Peyer's patch (tissue), 4 donors: ENCODE measurements around the gene ARFGAP3. TPM values are rescaled to one million over a fixed set of nuclear protein-coding genes. Genes with fewer than 3 reads are reported as not detected.

Experiments
- DNase-seq, 3 donors: peaks; one replicate each; pipeline ENCODE4 v3.0.0-alpha.2; 2017 to 2019
- H3K27ac ChIP-seq, 4 donors: fragments of 200-600 bp; sonication (generic); one replicate each; pipeline ENCODE4 v1.5.1; 2016 to 2019
- H3K27me3 ChIP-seq, 2 donors: fragments of 200-600 bp; sonication (generic); one replicate each; pipeline ENCODE4 v1.5.1; 2019
- H3K36me3 ChIP-seq, 3 donors: fragments of 200-600 bp; sonication (generic); one replicate each; pipeline ENCODE4 v1.5.1; 2016 to 2019
- H3K4me1 ChIP-seq, 4 donors: fragments of 200-600 bp; sonication (generic); one replicate each; pipeline ENCODE4 v1.5.1; 2016 to 2019
- H3K4me3 ChIP-seq, 4 donors: fragments of 200-600 bp; sonication (generic); 1 replicate in 3 of 4; 2 replicates in 1 of 4; pipeline ENCODE4 v1.5.1; 2016 to 2019; ENCODE audit warnings: mild to moderate bottlenecking in 1 of 4
- H3K9me3 ChIP-seq, 4 donors: fragments of 200-600 bp; sonication (generic); one replicate each; pipeline ENCODE4 v1.5.1; 2016 to 2019; ENCODE audit warnings: mild to moderate bottlenecking in 1 of 4
- CTCF ChIP-seq, 6 experiments: fragments of 450-650 bp in 4 of 6; fragments of 200-600 bp in 2 of 6; sonication (generic) in 1 of 6; IDR thresholded peaks; one replicate each; pipeline ENCODE4 v1.5.1; 2017 to 2019; ENCODE audit warnings: antibody characterized with exemption in 6 of 6, mild to moderate bottlenecking in 3 of 6, moderate library complexity in 1 of 6
- POLR2A ChIP-seq, 2 donors: fragments of 450-650 bp; IDR thresholded peaks; one replicate each; pipeline ENCODE4 v1.5.1; 2017; ENCODE audit warnings: antibody characterized with exemption in 2 of 2, mild to moderate bottlenecking in 2 of 2, moderate library complexity in 2 of 2
- total RNA-seq, 4 donors: library from RNA; depleted of rRNA; stranded (reverse); fragments of >200 nt; gene quantifications; one replicate each; pipeline ENCODE4 v1.1.0, GENCODE V29; 2016

The ARFGAP3 gene
- total RNA-seq, 4 donors from 2014 or later = 31.4 to 87.0 (median 57.8) TPM

DNA sequence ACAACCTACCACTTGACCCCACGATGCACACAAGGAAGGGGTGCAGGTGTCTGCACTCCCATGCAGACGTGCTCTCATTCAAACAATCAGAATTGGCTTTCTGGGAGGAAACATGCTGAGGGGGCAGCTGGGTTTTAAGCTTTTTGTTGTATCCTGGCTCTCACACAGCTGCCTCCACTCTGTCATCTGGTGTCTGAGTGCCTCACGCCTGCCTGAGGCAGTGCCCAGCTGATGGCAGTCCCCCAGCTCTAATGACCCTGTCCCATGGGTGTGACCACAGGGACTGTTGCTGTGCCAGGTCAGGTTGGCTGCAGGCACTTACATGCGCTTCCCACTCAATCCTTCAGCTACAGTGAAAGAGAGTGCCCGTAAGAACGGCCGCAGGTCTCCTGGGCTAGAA lies 53.7 kb downstream of the ARFGAP3 start:
- peaks cover 0 to 87% (median 0%) of the 10 kb centered on the region in 3 donors for H3K36me3 ChIP-seq
- peak in 1 of 3 donors; percentile 3 for DNase-seq
- no peak for TF ChIP-seq POLR2A (IDR thresholded peaks at IDR 0.05)
- TF ChIP-seq CTCF (IDR thresholded peaks at IDR 0.05) = no peak
- no peaks in the 10 kb centered on the region for H3K4me1 ChIP-seq
- no peak overlapping the region for H3K4me3 ChIP-seq
- H3K27me3 ChIP-seq = no peaks in the 10 kb centered on the region
- H3K27ac ChIP-seq = no peak overlapping the region
- no peaks in the 10 kb centered on the region for H3K9me3 ChIP-seq

GRCh38 chr22:42801252-42802080 lies 55.6 kb downstream of the ARFGAP3 start:
- TF ChIP-seq CTCF (IDR thresholded peaks at IDR 0.05) = no peak
- TF ChIP-seq POLR2A (IDR thresholded peaks at IDR 0.05) = no peak
- no peak for DNase-seq
- H3K4me1 ChIP-seq = no peaks in the 10 kb centered on the region
- no peaks in the 10 kb centered on the region for H3K27me3 ChIP-seq
- no peak overlapping the region for H3K27ac ChIP-seq
- no peaks in the 10 kb centered on the region for H3K9me3 ChIP-seq
- peaks cover 0 to 82% (median 0%) of the 10 kb centered on the region in 3 donors for H3K36me3 ChIP-seq
- no peak overlapping the region for H3K4me3 ChIP-seq

DNA sequence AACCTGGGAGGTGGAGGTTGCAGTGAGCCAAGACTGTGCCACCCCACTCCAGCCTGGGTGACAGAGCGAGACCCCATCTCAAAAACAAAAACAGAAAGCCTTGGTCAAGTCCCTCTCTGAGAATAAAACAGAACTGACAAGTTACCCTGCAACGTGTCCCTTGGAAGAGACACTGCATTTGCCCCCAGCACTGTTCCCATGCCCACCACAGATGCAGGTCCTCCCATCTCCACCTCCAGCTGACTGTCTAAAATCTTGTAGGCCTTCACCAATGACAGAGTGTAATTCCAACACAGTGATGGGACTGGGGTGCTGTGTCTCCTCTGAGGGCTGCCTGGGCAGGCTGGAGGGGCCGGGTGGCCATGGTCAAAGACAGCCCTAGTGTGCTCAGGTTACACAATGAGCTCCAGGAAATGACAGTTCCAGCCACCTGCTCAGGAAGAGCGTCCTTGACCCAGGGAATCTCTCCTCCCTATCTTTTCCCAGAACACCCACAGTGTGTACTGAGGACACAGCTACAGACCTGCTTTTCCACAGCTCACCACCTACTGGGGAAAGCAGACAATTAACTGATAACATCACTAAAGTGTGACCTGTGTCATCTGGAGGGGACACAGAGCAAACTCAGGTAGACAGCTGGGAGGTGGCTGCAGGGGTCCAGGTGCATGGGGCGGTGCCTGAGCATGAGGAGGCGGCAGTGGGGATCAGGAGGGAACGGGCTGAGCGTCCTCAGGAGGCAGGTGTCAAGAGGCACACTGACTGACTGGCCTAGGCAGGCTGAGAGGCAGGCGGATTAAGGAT lies 56.4 kb downstream of the ARFGAP3 start:
- H3K36me3 ChIP-seq = peaks cover 0 to 80% (median 0%) of the 10 kb centered on the region in 3 donors

DNA sequence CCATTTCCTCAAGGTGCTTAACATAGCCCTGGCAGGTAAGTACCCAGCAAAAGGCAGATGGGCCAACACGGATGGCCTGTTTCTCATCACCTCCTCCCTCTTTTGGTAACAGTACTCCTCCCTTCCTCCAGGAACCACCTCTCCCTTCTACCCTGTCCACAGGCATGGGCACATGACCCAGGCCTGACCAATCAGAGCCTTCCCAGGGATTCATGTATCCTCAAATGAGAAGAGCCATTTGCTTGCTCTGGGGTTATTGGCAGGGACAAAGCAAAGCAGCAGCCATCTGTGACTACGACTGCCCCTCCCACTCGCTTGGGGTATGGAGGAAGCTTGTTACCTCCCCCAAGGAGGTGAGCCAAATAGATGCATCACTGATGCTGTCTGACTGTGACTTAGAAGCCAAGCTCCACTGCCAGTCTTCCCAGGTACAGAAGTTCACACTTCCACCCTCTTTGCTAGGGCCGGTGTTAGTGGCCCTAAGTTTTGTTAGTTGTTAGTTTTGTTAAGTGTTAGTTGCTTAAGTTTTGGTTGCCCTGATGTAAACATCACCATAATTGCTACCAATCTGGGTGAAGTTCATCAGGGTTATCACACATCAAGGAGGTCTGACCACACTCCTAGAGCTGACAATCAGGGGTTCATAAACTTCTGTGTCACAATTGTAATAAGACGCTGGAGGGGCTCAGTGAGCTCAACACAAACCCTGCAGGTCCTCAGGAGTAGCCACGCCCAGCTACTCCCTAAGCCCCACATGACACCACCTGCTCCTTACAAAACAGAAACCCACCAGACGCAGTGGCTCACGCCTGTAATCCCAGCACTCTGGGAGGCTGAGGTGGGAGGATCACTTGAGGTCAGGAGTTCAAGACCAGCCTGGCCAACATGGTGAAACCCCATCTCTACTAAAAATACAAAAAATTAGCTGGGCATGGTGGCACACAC lies 57.3 kb downstream of the ARFGAP3 start:
- no peaks in the 10 kb centered on the region for H3K4me1 ChIP-seq
- peaks cover 0 to 71% (median 0%) of the 10 kb centered on the region in 3 donors for H3K36me3 ChIP-seq
- no peaks in the 10 kb centered on the region for H3K9me3 ChIP-seq
- DNase-seq = no peak
- H3K4me3 ChIP-seq = no peak overlapping the region
- TF ChIP-seq POLR2A (IDR thresholded peaks at IDR 0.05) = no peak
- TF ChIP-seq CTCF (IDR thresholded peaks at IDR 0.05) = no peak
- no peaks in the 10 kb centered on the region for H3K27me3 ChIP-seq
- no peak overlapping the region for H3K27ac ChIP-seq

More for the DNA sequence above, 56.4 kb downstream of the ARFGAP3 start:
- H3K4me1 ChIP-seq = no peaks in the 10 kb centered on the region
- H3K27me3 ChIP-seq = no peaks in the 10 kb centered on the region
- H3K4me3 ChIP-seq = no peak overlapping the region
- no peak overlapping the region for H3K27ac ChIP-seq
- TF ChIP-seq CTCF (IDR thresholded peaks at IDR 0.05) (no peak), POLR2A (IDR thresholded peaks at IDR 0.05) (no peak)
- H3K9me3 ChIP-seq = no peaks in the 10 kb centered on the region
- DNase-seq = no peak

DNA sequence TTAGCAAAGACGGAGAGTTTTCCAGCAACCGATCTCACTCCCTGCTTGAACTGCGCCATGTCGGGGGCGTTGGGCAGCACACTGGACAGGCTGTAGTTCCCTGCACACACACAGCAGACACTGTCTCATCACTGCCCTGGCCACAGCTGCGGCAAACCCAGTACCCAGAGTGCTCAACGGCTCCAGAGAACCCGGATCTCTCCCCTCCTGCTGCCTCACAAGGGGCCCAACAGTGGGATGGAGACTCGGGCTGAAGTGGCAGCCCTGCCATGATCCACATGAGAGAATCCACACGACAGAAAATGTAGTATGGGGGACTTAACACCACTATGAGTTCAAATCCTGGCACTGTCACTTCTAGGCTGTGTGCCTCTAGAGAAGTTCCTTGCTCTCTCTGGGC lies 58.0 kb downstream of the ARFGAP3 start:
- DNase-seq = no peak
- Histone ChIP-seq H3K27me3 (no peaks in the 10 kb centered on the region), H3K9me3 (no peaks in the 10 kb centered on the region), H3K27ac (no peak overlapping the region), H3K4me3 (no peak overlapping the region), H3K4me1 (no peaks in the 10 kb centered on the region), H3K36me3 (peaks cover 0 to 70% (median 0%) of the 10 kb centered on the region in 3 donors)
- TF ChIP-seq CTCF (IDR thresholded peaks at IDR 0.05) = no peak
- no peak for TF ChIP-seq POLR2A (IDR thresholded peaks at IDR 0.05)
